ENCODE data around the gene PRR14L.
"Not testable (repeated sequence)": the region's sequence is repeated elsewhere in the genome, so short reads cannot be mapped to it uniquely, and the experiment has no call there.

PRR14L gene

GRCh38 chr22:31692186-31692886 is 57.6 kb downstream of the PRR14L start:
- DNase-seq, result peak; percentile 25
- in situ Hi-C loops (cut with MboI; ENCODE audit: low pct_unique_long_range_greater_than_20kb, low sequenced_read_pairs), result no loop called here

DNA sequence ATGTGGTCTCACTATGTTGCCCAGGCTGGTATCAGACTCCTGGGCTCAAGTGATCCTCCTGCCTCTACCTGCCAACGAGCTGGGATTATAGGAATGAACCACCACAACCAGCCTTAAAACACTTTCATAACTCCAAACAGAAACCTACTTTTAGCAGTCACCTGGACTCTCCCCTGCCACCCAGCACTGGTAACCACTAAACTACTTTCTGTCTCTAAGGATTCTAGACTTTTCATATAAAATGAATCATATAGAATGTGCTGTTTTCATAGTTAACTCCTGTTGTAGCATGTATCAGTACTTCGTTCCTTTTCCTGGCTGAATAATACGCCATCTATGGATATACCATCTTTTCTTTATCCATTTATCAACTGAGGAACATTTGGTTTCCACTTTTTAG is 58.5 kb downstream of the PRR14L start:
- in situ Hi-C loops (cut with MboI; ENCODE audit: low pct_unique_long_range_greater_than_20kb, low sequenced_read_pairs), result no loop called here

DNA sequence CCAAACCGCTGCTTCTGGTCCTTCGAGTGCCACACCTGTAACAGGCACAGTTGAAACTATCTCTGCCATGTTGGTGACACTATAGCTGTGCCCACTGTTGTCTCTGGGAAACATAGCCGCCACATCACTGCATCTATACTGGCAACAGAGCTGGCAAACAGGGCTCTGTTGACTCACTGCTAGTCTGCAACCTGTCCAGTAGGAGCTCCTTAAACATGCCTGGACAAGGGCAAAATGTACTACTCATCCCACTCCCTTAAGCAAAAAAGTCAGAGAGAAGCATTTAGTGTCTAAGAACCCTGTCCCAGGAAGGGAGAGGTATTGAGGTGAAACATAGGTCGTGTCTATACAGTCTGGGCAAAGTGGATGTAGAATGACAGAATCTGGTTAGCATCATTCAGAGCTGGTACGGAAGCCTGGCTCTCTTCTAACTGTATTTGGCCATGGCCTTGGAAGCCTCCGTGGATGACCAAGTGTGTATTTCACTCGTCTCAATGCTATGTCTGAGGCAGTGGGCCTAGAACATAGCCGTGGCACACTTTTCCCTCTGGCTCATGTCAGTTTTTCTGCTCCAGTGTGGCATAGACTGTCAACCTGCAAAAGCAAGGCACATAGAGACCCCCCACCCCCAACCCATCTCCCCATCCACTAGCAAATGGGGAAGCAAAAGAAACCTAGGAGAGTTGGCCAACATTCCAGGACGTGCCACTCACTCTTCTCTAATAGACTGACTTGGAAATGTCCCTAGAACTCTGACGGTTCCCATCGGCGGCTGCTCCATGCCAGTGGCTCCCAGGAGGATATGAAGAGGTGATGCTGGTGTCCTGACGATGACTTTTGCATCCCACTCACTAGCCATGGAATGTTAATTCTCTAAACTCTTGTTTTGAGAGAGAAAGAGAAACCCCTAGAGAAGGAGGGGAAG is 66.5 kb downstream of the PRR14L start:
- DNase-seq, result no peak
- in situ Hi-C loops (cut with MboI; ENCODE audit: low pct_unique_long_range_greater_than_20kb, low sequenced_read_pairs), result no loop called here

More for the DNA sequence above, 58.5 kb downstream of the PRR14L start:
- DNase-seq, result no peak

- in situ Hi-C loops (cut with MboI; ENCODE audit: low pct_unique_long_range_greater_than_20kb, low sequenced_read_pairs), result no loop called here
- DNase-seq, result no peak
These were observed 67.2 kb downstream of the PRR14L start for GRCh38 chr22:31682751-31683150.

- no peak for DNase-seq
- in situ Hi-C loops (cut with MboI; ENCODE audit: low pct_unique_long_range_greater_than_20kb, low sequenced_read_pairs), result no loop called here
These were observed 68.3 kb downstream of the PRR14L start for GRCh38 chr22:31681349-31682345.

DNA sequence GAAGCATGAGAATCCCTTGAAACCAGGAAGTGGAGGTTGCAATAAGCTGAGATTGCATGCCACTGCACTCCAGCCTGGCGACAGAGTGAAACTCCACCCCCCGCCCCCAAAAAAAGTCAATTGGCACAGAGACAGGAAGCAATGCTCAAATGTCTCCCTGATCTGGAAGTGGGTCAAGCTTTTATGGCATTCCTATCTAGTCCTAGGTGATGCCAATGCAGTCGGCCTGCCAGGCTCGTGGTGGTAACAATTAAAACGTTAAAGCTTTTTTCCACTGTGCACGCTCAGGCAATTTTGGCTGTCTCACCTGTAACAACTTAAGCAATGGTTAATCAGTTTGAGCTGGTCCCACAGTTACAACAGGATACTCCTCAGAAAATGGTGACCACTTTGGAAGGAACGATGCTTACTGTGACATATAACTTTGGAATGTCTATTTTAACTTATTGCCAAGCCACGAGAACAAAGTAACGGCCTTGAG is 69.0 kb downstream of the PRR14L start:
- in situ Hi-C loops (cut with MboI; ENCODE audit: low pct_unique_long_range_greater_than_20kb, low sequenced_read_pairs), result no loop called here
- no peak for DNase-seq

DNA sequence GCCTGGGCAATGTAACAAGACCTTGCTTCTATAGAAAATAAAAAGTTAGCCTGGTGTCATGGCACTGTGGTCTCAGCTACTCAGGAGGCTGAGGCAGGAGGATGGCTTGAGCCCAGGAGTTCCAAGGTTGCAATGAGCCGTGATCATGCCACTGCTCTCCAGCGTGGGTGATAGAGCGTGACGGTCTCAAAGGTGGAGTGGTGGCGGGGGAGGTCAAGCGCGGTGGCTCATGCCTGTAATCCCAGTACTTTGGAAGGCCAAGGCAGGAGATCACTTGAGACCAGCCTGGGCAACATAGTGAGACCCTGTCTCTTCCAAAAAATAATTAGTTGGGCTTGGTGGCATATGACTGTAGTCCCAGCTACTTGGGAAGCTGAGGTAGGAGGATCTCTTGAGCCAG is 71.2 kb downstream of the PRR14L start:
- no peak for DNase-seq
- in situ Hi-C loops (cut with MboI; ENCODE audit: low pct_unique_long_range_greater_than_20kb, low sequenced_read_pairs), result no loop called here

GRCh38 chr22:31676700-31677099 is 73.2 kb downstream of the PRR14L start:
- in situ Hi-C loops (cut with MboI; ENCODE audit: low pct_unique_long_range_greater_than_20kb, low sequenced_read_pairs), result no loop called here
- no peak for DNase-seq

- in situ Hi-C loops (cut with MboI; ENCODE audit: low pct_unique_long_range_greater_than_20kb, low sequenced_read_pairs), result loop anchor here (25.0 kb wide), 1 partner anchor 288 kb away; no protein-coding TSS in a partner anchor
- DNase-seq, result peak; percentile 87
These were observed 75.7 kb downstream of the PRR14L start for GRCh38 chr22:31674219-31674618.

GRCh38 chr22:31668849-31669248 is 81.1 kb downstream of the PRR14L start:
- DNase-seq, result not testable (repeated sequence)
- in situ Hi-C loops (cut with MboI; ENCODE audit: low pct_unique_long_range_greater_than_20kb, low sequenced_read_pairs), result loop anchor here (25.0 kb wide), 1 partner anchor 293 kb away; no protein-coding TSS in a partner anchor

DNA sequence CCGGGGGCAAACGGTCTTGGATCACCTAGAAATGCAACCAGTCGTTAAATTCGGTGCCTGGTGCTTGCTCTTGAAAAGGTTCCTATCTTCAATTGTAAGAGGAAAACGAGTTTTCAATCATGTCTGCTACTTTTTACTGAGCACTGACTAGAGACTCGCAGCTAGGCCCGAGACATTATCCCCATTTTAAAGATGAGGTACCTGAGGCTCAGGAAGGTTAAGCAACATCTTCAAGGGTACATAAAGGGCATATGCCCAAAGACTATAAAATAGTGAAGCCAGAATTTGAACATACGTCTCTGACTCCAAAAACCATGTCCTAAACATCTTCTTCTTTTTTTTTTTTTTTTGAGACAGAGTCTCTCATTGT is 87.3 kb downstream of the PRR14L start:
- DNase-seq, result no peak
- in situ Hi-C loops (cut with MboI; ENCODE audit: low pct_unique_long_range_greater_than_20kb, low sequenced_read_pairs), result loop anchor here (25.0 kb wide), 1 partner anchor 300 kb away; no protein-coding TSS in a partner anchor

GRCh38 chr22:31661851-31662667 is 87.9 kb downstream of the PRR14L start, which contains the start of gene PISD:
TSS of gene PISD (minus strand) at chr22:31662215. CDS start at chr22:31662208, 7 bp downstream.
- DNase-seq, result peak; percentile 98
- in situ Hi-C loops (cut with MboI; ENCODE audit: low pct_unique_long_range_greater_than_20kb, low sequenced_read_pairs), result loop anchor here (25.0 kb wide), 1 partner anchor 300 kb away; no protein-coding TSS in a partner anchor

DNA sequence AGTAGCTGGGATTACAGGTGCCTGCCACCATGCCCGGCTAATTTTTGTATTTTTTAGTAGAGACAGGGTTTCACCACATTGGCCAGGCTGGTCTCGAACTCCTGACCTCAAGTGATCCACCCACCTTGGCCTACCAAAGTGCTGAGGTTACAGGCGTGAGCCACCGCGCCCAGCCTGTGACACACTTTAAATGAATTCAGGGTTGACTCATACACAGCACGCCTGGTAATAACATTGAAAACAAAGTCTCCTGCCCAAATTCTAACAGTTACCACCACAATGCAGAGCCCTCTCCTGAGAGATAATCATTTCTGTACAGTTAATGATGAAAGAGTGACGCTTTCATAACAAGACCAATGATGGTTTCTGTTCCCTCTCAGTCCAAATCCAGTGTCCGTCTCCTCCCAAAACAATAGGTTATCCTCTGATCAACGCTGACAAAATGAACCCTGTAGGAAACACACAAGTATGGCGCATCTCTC is 89.0 kb downstream of the PRR14L start:
- not testable (repeated sequence) for DNase-seq
- in situ Hi-C loops (cut with MboI; ENCODE audit: low pct_unique_long_range_greater_than_20kb, low sequenced_read_pairs), result loop anchor here (25.0 kb wide), 1 partner anchor 301 kb away; no protein-coding TSS in a partner anchor

- in situ Hi-C loops (cut with MboI; ENCODE audit: low pct_unique_long_range_greater_than_20kb, low sequenced_read_pairs), result loop anchor here (25.0 kb wide), 1 partner anchor 303 kb away; no protein-coding TSS in a partner anchor
- DNase-seq, result no peak
These were observed 90.7 kb downstream of the PRR14L start for GRCh38 chr22:31659246-31659645.

- in situ Hi-C loops (cut with MboI; ENCODE audit: low pct_unique_long_range_greater_than_20kb, low sequenced_read_pairs), result loop anchor here (25.0 kb wide), 1 partner anchor 308 kb away; no protein-coding TSS in a partner anchor
- no peak for DNase-seq
These were observed 95.5 kb downstream of the PRR14L start for GRCh38 chr22:31654408-31654807.

DNA sequence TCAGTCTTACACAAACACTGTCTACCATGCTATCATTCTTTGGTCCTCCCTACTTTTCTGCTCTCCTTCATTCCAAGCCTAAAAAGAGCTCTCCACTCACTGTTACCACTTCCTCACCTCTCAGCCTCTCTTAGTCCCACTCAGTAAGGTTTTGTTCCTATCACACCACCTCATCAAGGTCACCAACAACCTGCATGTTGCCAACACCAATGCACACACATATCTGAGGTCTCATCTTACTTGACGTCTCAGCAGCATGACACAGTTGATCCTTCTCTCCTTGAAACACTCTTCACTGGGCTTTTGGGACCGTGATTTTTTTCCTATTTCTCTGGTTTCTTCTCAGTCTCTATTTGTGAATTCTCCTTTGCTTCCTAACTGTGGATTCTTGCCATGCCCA is 96.0 kb downstream of the PRR14L start:
- in situ Hi-C loops (cut with MboI; ENCODE audit: low pct_unique_long_range_greater_than_20kb, low sequenced_read_pairs), result loop anchor here (25.0 kb wide), 1 partner anchor 308 kb away; no protein-coding TSS in a partner anchor
- DNase-seq, result no peak

GRCh38 chr22:31652911-31653684 is 96.8 kb downstream of the PRR14L start:
- DNase-seq, result no peak
- in situ Hi-C loops (cut with MboI; ENCODE audit: low pct_unique_long_range_greater_than_20kb, low sequenced_read_pairs), result loop anchor here (25.0 kb wide), 1 partner anchor 309 kb away; no protein-coding TSS in a partner anchor
